DLD1 (cell line): ENCODE results near the gene NRL.

Experiments used
- in situ Hi-C: cut with HindIII; loops from 2 replicates; pipeline ENCODE4 v1.10.0; 2017; ENCODE audit warnings: low sequenced_read_pairs

Gene NRL

DNA sequence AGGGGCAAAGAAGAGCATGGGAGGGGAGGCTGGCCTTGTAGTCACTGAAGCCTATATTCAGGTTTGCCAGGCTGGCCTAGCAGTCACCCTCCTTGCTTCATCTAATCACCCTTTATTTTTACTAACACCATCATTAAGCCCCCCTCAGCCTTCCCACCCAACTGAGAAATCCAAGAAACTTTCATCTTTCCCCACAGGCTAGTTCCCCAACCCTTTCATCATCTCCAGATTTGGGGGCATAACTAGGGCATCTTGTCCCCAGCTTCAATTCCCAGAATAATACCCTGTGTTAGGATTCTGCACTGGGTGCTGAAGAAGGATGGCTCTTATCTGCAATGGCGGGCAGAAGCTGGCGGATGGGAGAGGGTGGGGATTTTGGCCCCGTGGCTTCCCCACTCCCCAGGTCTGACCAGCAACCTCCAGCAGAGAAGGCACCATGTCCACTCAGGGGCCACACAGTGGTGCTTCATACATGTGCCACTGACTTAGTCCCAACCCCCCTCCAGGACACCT, 13.7 kb downstream of the NRL start:
- in situ Hi-C loops = no loop called here

- in situ Hi-C loops = no loop called here
These were observed 14.4 kb downstream of the NRL start for GRCh38 chr14:24100197-24100981.

DNA sequence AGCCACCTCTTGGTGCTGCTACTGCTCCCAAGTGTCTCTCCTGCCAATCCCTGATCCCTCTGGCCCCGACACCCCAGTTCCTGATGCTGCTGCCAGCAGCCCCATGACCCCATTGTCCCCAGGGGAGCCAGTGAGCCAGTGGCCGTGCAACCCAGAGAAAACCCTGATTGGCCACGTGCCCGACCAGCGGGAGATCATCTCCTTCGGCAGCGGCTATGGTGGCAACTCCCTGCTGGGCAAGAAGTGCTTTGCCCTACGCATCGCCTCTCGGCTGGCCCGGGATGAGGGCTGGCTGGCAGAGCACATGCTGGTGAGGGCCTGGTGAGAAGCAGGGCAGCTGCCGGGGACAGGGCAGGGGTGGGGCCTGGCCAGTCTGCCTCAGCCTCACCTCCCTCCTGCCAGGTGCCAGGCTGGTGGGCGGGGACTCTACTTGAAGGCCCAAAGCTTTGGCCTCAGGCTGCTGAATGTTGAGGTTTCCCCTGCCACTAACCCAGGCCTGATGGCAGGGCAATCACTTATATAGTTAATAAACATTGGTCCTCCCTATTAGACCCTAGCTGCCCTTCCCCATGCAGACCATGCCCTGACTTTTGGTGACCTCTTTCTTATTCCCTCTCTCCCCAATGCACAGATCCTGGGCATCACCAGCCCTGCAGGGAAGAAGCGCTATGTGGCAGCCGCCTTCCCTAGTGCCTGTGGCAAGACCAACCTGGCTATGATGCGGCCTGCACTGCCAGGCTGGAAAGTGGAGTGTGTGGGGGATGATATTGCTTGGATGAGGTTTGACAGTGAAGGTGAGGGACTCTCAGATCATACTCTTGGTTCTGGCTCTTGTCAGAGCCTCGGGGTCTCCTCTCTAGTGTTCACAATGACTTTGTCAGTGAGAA, 15.6 kb downstream of the NRL start:
- in situ Hi-C loops = no loop called here

- in situ Hi-C loops = no loop called here
These were observed 16.4 kb downstream of the NRL start for GRCh38 chr14:24098229-24098926.

DNA sequence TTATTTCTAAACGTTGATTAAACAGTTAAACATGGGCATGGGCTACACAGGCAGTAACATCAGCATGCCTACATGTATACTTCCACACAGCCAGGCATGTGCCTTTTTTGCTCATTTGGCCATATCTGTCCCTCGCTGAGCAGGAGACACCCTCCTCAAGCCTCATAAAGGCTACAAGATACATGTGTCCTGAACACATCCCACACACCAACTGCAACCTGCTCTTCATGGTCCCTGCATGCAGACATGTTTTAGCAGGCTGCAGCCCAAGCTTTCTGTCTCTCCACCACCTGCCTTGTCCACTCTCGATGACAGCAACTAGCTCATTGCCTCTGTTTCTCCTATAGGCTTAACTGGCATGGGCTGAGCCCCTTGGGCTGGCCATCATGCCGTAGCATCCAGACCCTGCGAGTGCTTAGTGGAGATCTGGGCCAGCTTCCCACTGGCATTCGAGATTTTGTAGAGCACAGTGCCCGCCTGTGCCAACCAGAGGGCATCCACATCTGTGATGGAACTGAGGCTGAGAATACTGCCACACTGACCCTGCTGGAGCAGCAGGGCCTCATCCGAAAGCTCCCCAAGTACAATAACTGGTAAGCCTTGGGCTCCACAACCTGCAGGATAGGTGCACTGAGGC, 18.1 kb downstream of the NRL start:
- in situ Hi-C loops = no loop called here

DNA sequence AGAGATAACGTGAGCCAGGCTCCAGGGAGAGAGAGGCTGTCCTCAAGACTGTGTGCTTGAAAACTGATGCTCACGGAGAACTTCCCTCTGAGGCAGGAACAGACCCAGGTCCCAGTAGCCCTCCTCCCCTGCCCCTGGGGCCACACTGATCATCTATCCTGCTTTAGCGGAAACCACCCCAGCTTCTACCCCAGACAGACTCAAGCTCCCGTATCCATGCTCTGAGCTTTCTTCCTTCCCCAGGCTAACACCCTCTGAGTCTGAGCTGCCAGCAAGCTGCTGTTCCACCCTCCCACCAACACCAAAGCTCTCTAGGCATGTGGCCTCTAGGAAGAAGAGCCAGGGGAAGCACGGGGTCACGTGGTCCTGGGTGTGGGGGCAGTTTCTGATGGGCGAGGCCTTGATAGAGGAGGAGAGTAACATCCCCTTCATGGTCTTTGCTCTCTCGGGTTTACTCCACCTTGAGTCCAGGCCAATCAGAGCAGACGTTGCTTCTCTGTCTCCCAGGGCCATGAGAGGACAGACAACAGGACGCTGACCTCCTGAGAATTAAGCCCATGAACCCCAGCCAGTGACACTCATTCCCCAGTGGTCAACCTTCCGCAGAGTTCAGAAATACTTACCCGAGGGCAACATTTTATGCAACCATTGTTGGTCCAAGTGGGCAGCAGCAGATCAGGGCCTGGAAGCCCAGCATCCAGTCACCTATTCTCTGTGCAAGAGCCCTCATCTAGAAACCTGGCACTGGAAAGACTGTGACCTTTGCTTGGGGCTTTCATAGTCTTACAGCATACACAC, 19.3 kb downstream of the NRL start:
- in situ Hi-C loops = no loop called here

DNA sequence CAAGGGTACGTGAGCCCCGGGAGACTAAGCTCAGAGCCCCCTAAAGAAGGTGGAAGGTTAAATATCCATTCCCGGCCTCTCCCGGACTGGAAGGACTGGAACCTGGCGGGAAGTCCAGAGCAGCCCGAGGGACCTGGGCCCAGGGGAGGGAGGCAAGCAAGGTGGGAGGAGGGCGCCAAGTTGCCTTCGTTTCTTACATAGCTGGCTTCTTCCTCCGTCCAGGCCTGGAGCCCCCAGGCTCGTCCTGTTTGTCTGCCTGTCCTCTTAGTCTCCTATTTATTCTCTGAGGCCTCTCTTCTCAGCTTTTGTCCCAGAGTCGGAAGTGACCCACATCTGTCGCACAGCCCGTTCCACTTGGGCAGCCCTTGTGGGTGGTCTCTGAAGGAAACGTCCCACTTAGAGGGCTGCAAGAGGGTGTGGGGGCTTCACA, 19.9 kb downstream of the NRL start:
- in situ Hi-C loops = no loop called here

DNA sequence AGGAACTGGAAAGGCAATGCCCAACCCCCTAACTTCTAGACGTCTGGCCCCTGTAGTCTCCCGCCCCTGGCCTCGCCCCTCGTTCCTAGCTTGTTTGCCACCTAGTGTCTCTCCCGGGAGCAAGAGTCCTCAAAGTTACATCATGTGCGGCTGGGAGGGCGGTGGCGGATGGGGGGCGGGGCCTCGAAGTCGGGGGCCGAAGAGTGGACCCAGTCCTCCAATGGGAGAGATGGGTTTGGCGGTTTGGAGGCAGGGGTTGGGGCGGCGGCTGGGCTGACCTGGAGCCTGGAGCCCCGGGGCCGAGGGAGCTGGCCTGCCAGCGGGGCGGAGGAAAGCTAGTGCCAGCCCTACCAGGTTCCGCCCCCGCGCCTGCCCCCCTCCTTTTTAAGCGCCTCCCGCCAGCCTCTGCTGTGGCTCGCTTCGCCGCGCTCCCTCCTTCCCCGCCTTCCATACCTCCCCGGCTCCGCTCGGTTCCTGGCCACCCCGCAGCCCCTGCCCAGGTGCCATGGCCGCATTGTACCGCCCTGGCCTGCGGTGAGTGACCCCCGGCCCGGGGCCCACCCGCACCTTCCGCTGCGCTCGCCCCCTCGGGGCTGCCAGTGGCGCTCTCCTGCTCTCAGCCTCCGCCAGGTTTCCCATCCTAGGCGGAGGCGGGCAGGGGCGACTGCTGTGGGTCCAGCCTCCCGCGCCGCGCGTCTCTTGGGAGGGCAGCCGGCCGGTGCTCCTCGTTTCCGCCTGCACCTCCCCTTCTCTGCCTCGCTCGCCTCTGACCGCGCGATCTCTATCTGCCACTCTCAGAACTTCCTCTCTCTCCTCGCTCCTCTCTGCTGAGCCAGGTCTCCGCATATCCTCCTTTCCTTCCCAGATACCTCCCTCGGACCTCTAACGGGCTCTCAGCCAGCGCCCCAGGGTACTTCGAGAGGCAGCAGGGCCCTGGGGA, 20.6 kb downstream of the NRL start, which contains the start of gene PCK2:
PCK2 (plus strand) TSS at position 411 of the 940 bp plus-strand sequence; CDS start at position 506, 95 bp downstream.
- in situ Hi-C loops = no loop called here

DNA sequence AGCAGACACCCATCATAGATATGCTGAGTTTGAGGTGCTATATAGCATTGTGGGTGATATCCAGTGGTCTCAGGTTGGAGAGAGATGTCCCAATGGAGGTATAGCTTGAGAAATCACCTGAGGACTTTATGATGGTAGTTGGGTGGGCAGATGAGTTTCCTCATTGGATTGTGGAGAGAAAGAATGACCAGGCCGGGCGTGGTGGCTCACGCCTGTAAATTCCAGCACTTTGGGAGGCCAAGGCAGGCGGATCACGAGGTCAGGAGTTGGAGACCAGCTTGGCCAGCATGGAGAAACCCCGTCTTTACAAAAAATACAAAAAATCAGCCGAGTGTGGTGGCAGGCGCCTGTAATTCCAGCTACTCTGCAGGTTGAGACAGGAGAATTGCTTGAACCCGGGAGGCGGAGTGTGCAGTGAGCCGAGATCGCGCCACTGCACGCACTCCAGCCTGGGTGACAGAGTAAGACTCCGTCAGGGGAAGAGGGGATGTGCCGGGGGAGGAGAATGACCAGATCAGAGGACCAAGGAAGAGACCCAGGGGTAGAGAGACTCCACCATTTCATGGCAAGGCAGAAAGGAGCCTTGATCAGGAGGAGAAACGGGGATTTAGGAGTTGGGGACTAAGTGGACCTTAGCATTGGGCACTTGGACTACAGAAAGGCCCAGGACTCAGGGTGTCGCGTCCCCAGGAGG, 21.4 kb downstream of the NRL start:
- in situ Hi-C loops = no loop called here

DNA sequence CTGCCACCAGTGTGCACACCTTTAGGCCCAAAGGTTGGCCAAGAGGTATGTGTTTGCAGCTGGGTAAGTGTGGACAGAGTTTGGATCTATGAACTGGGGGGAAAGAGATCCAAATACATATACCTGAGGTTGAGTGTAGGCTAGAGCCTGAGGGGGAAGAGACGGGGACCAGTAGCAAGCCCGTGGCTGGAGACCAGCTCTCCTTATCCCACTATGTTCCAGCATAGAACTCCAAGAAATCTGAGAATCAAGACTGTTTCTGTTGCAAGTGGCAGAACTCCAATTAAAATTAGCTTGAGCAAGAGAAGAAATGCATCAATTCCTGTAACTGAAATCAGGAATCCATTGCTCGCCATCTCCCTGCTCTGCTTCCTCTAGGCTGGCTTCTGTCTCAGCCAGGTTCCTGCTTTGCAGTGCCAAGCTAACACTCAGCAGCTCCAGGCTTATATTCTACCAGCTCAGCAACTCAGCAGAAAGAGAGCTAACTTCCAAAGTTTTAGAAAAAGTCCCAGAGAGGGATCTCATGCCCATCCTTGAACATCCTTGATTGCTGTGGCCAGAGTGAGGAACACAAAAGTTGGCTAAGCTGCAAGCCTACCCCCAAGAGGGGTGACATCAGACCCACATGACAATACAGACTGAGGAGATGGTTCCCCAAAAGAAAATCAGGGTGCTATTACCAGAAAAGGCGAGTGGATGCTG, 22.1 kb downstream of the NRL start:
- in situ Hi-C loops = no loop called here

DNA sequence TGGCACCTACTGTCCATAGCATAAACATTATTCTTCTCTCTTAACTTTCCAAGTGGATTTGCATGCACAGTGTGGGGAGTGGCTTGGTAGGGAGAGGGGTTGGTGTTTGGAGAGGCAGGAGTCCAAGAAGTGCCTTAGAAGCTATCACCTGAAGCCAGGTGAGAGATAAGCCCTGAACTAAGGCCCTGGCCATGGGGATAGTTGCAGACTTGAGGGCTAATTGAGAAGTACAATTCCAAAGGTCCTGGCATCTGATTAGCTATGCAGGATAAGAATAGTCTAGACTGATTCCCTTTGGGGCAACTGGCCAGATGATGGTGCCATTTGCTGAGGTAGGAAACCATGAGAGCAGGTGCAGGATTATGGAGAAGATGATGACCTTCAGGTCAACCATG, 22.6 kb downstream of the NRL start:
- in situ Hi-C loops = no loop called here

DNA sequence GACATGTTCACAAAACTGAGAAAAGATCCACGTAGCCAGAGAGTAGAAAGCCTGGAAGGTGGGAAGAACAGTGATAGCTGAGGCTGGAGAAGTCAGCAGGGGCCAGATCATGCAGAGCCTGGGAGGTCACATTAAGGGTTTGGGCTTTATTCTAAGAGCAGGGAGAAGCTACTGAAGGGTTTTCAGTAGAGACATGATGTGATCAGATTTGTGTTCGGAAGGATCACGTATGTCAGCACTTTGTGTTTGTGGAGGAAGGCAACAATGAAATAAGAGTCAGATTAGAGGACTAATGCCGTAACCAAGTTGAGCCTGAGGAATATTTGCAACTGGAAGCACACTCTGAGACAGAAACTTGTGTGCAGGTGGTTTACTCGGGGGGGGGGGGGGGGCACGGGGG, 24.9 kb downstream of the NRL start:
- in situ Hi-C loops = no loop called here

- in situ Hi-C loops = no loop called here
These were observed 26.7 kb downstream of the NRL start for GRCh38 chr14:24088095-24088494.

- in situ Hi-C loops = no loop called here
These were observed 27.7 kb downstream of the NRL start for GRCh38 chr14:24087004-24087403.

DNA sequence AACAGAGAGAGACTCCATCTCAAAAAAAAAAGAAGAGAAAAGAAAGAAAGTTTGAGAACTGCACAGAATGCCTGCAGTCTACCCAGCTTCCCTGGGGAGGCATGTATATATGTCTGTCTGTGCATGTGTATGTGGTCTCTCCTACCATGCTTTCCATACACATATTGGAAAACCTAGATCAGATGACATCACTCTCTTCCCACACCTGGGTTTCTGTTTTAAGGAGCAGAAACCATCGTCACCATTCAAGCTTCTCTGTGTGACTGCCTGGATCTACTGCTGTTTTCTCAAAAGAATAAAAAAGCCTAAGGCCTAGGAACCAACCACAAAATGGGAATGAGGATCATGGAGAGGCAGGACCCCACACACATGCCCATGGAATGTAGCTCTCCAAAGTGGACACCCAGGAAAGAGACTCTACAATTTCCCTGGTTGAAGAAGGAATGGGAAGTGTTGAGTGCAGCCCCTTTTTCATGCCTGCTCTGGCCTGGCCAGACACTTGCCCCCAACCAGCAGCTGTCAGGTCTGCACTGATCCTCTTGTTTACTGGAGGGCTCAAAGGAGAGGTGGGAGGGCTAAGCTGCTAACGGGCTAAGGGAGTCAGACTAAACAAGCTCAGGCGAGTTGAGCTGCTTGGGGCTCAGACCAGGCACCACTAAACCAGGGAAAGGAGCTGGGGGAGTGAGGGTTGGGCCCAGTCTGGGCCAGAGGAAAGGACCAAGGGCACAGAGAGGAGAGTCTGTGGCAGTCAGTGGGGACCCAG, 28.4 kb downstream of the NRL start:
- in situ Hi-C loops = no loop called here

DNA sequence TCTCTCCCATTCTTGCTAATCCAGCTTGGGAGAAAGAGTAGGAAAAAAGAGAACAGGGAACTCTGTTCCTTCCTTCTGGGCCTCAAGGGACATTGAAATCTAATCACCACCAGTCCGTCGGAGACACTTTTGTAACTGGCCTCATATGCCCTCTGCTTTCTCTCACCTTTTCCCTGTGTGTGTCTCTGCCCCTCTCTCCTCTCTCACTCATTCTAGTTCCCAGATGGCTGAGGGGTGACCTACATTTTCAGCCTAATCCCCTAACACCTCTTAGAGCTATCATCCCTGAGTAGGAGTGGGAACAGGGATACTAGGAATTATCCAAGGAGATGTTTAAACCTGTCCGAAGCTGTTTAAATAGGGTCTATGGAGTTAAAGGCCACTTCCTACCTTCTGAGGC, 29.5 kb downstream of the NRL start:
- in situ Hi-C loops = no loop called here

- in situ Hi-C loops = no loop called here
These were observed 30.3 kb downstream of the NRL start for GRCh38 chr14:24084440-24084839.
